ENCODE data around the gene NRTN.

DNA sequence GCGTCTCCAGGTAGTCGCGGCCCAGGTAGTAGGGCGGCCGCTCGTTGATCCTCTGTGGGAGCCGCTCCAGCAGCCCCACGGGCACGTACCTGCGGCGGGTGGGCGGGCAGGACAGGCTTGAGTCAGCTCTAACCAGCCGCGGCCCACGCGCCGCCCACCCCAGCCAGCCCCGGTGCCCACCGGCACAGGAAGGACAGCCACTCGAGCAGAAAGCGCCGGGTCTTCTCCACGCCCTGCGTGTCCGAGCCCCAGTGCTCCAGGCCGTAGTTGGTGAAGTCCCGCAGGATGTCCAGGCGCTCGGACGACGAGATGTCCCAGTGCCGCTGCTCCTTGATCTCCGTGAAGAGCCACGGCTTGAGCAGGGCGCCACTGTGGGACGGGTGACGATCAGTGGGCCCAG is 19.4 kb upstream of the NRTN start:
- no peak for TF ChIP-seq EZH2phosphoT487 (IDR thresholded peaks at IDR 0.05; ENCODE audit: low read depth)
- TF ChIP-seq, protein P1, sequence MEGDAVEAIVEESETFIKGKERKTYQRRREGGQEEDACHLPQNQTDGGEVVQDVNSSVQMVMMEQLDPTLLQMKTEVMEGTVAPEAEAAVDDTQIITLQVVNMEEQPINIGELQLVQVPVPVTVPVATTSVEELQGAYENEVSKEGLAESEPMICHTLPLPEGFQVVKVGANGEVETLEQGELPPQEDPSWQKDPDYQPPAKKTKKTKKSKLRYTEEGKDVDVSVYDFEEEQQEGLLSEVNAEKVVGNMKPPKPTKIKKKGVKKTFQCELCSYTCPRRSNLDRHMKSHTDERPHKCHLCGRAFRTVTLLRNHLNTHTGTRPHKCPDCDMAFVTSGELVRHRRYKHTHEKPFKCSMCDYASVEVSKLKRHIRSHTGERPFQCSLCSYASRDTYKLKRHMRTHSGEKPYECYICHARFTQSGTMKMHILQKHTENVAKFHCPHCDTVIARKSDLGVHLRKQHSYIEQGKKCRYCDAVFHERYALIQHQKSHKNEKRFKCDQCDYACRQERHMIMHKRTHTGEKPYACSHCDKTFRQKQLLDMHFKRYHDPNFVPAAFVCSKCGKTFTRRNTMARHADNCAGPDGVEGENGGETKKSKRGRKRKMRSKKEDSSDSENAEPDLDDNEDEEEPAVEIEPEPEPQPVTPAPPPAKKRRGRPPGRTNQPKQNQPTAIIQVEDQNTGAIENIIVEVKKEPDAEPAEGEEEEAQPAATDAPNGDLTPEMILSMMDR (IDR thresholded peaks at IDR 0.05; ENCODE audit: low read depth, low read length), result no peak

Measured in OCI-LY3 (cell line).